ENCODE data around the gene PKIG. TPM values are rescaled to one million over a fixed set of nuclear protein-coding genes. Genes with fewer than 3 reads are reported as not detected.

The PKIG gene
- total RNA-seq, 1 experiment from 2014 or later = 64.9 TPM

- no TSS peak for BruUV-seq (replicated peaks)
- ChIA-PET POLR2A (ENCODE audit: low non-redundant PET) (no interaction called here), CTCF (no interaction called here)
- TF ChIP-seq EZH2 (IDR thresholded peaks at IDR 0.05; ENCODE audit: borderline replicate concordance, low read depth, low read length, poor library complexity, severe bottlenecking) (no peak), CTCF (conservative IDR thresholded peaks at IDR 0.05; ENCODE audit: low read depth, low read length) (no peak)
- Histone ChIP-seq H3K4me3 (ENCODE audit: low read depth, low read length, poor library complexity, severe bottlenecking) (no peak overlapping the region), H3K27me3 (replicated peaks; ENCODE audit: insufficient read depth, low read depth, low read length, poor library complexity) (no peaks in the 10 kb centered on the region), H3K4me1 (ENCODE audit: insufficient read depth, low read length, poor library complexity, severe bottlenecking) (peaks cover 16% of the 10 kb centered on the region), H3K36me3 (ENCODE audit: insufficient read depth, low read length, poor library complexity, severe bottlenecking) (no peaks in the 10 kb centered on the region), H3K9me3 (ENCODE audit: low read depth, low read length, poor library complexity, severe bottlenecking) (no peaks in the 10 kb centered on the region), H3K27ac (ENCODE audit: low read depth, low read length, poor library complexity, severe bottlenecking) (no peak overlapping the region)
- intact Hi-C loops (cut with micrococcal nuclease; ENCODE audit: unreplicated experiment) = no loop called here
- DNase-seq (ENCODE audit: low spot score) = no peak
Measured at GRCh38 chr20:44552050-44552449, 30.3 kb upstream of the PKIG start.

GRCh38 chr20:44552568-44552949 lies 29.8 kb upstream of the PKIG start:
- Histone ChIP-seq H3K27ac (ENCODE audit: low read depth, low read length, poor library complexity, severe bottlenecking) (no peak overlapping the region), H3K27me3 (replicated peaks; ENCODE audit: insufficient read depth, low read depth, low read length, poor library complexity) (no peaks in the 10 kb centered on the region), H3K36me3 (ENCODE audit: insufficient read depth, low read length, poor library complexity, severe bottlenecking) (no peaks in the 10 kb centered on the region), H3K4me3 (ENCODE audit: low read depth, low read length, poor library complexity, severe bottlenecking) (no peak overlapping the region), H3K9me3 (ENCODE audit: low read depth, low read length, poor library complexity, severe bottlenecking) (no peaks in the 10 kb centered on the region), H3K4me1 (ENCODE audit: insufficient read depth, low read length, poor library complexity, severe bottlenecking) (peaks cover 16% of the 10 kb centered on the region)
- TF ChIP-seq CTCF (conservative IDR thresholded peaks at IDR 0.05; ENCODE audit: low read depth, low read length) (no peak), EZH2 (IDR thresholded peaks at IDR 0.05; ENCODE audit: borderline replicate concordance, low read depth, low read length, poor library complexity, severe bottlenecking) (no peak)
- BruUV-seq (replicated peaks) = no TSS peak
- intact Hi-C loops (cut with micrococcal nuclease; ENCODE audit: unreplicated experiment) = no loop called here
- CTCF ChIA-PET = no interaction called here
- DNase-seq (ENCODE audit: low spot score) = no peak
- POLR2A ChIA-PET (ENCODE audit: low non-redundant PET) = no interaction called here

GRCh38 chr20:44552950-44553908 lies 29.1 kb upstream of the PKIG start:
- intact Hi-C loops (cut with micrococcal nuclease; ENCODE audit: unreplicated experiment) = no loop called here
- no peaks in the 10 kb centered on the region for H3K27me3 ChIP-seq (replicated peaks; ENCODE audit: insufficient read depth, low read depth, low read length, poor library complexity)
- TF ChIP-seq CTCF (conservative IDR thresholded peaks at IDR 0.05; ENCODE audit: low read depth, low read length) = no peak
- TF ChIP-seq EZH2 (IDR thresholded peaks at IDR 0.05; ENCODE audit: borderline replicate concordance, low read depth, low read length, poor library complexity, severe bottlenecking) = no peak
- H3K36me3 ChIP-seq (ENCODE audit: insufficient read depth, low read length, poor library complexity, severe bottlenecking) = no peaks in the 10 kb centered on the region
- H3K27ac ChIP-seq (ENCODE audit: low read depth, low read length, poor library complexity, severe bottlenecking) = no peak overlapping the region
- H3K4me1 ChIP-seq (ENCODE audit: insufficient read depth, low read length, poor library complexity, severe bottlenecking) = peaks cover 13% of the 10 kb centered on the region
- BruUV-seq (replicated peaks) = no TSS peak
- no peaks in the 10 kb centered on the region for H3K9me3 ChIP-seq (ENCODE audit: low read depth, low read length, poor library complexity, severe bottlenecking)
- no peak overlapping the region for H3K4me3 ChIP-seq (ENCODE audit: low read depth, low read length, poor library complexity, severe bottlenecking)
- DNase-seq (ENCODE audit: low spot score) = peak; percentile 24
- POLR2A ChIA-PET (ENCODE audit: low non-redundant PET) = no interaction called here
- CTCF ChIA-PET = no interaction called here

Data from A673 (cell line).